Measurements from ENCODE around the gene XPO1. TPM values are rescaled to one million over a fixed set of nuclear protein-coding genes. Genes with fewer than 3 reads are reported as not detected.

XPO1 gene
- polyA plus RNA-seq, 3 donors, result 19.0 to 36.4 (median 20.9) TPM

GRCh38 chr2:61582165-61582564, 44.0 kb upstream of the XPO1 start:
- intact Hi-C loops (cut with micrococcal nuclease), result no loop called here
- no peak for TF ChIP-seq CTCF (IDR thresholded peaks at IDR 0.05)
- Histone ChIP-seq H3K79me2 (ENCODE audit: insufficient read depth, low read length) (no peaks in the 10 kb centered on the region), H3K9ac (ENCODE audit: insufficient read depth, low read length, poor library complexity, severe bottlenecking) (no peak overlapping the region), H3K27me3 (ENCODE audit: control insufficient read depth in 2 of 2, insufficient read depth in 2 of 2, low read length in 2 of 2) (no peaks in the 10 kb centered on the region), H3K4me1 (ENCODE audit: control insufficient read depth in 1 of 2, insufficient read depth in 2 of 2, low read length in 2 of 2) (no peaks in the 10 kb centered on the region), H2AFZ (ENCODE audit: insufficient read depth, low read depth, low read length, poor library complexity, severe bottlenecking) (no peak overlapping the region), H3K36me3 (replicated peaks in 1 of 2; ENCODE audit: control insufficient read depth in 1 of 2, insufficient read depth in 2 of 2, low read length in 2 of 2) (no peaks in the 10 kb centered on the region), H4K20me1 (ENCODE audit: insufficient read depth, low read length) (no peaks in the 10 kb centered on the region), H3K4me3 (replicated peaks in 1 of 3; ENCODE audit: low read depth in 2 of 3, low read length in 3 of 3) (no peak overlapping the region), H3K9me3 (replicated peaks in 1 of 2; ENCODE audit: control insufficient read depth in 1 of 2, insufficient read depth in 1 of 2, low read length in 2 of 2) (no peaks in the 10 kb centered on the region), H3K27ac (ENCODE audit: low read depth in 1 of 2, low read length in 2 of 2) (no peak overlapping the region), H3K4me2 (replicated peaks; ENCODE audit: extremely low read depth, low read length, poor library complexity, severe bottlenecking) (no peak overlapping the region)
- no peak for DNase-seq
- Mint-ChIP-seq H3K27ac (no peak overlapping the region), H3K4me1 (no peaks in the 10 kb centered on the region), H3K9me3 (peaks cover 0 to 6% (median 0%) of the 10 kb centered on the region in 7 donors), H3K4me3 (no peak overlapping the region), H3K27me3 (ENCODE audit: low read depth in 3 of 3) (peaks cover 0 to 3% (median 0%) of the 10 kb centered on the region in 3 donors), H3K36me3 (no peaks in the 10 kb centered on the region)
- WGBS (ENCODE audit: insufficient coverage), result 100% methylated on average over 1 of the region's 3 CpGs

- H3K4me3 ChIP-seq (replicated peaks in 1 of 3; ENCODE audit: low read depth in 2 of 3, low read length in 3 of 3), result no peak overlapping the region
- H2AFZ ChIP-seq (ENCODE audit: insufficient read depth, low read depth, low read length, poor library complexity, severe bottlenecking), result no peak overlapping the region
- H3K4me3 Mint-ChIP-seq, result no peak overlapping the region
- no peaks in the 10 kb centered on the region for H3K36me3 Mint-ChIP-seq
- no peak overlapping the region for H3K27ac ChIP-seq (ENCODE audit: low read depth in 1 of 2, low read length in 2 of 2)
- no peaks in the 10 kb centered on the region for H3K9me3 ChIP-seq (replicated peaks in 1 of 2; ENCODE audit: control insufficient read depth in 1 of 2, insufficient read depth in 1 of 2, low read length in 2 of 2)
- intact Hi-C loops (cut with micrococcal nuclease), result no loop called here
- H3K9me3 Mint-ChIP-seq, result peaks cover 0 to 6% (median 0%) of the 10 kb centered on the region in 7 donors
- TF ChIP-seq CTCF (IDR thresholded peaks at IDR 0.05), result no peak
- no peaks in the 10 kb centered on the region for H3K79me2 ChIP-seq (ENCODE audit: insufficient read depth, low read length)
- no CpG with 5 or more reads among the region's 1 CpG for WGBS (ENCODE audit: insufficient coverage)
- H3K4me1 Mint-ChIP-seq, result no peaks in the 10 kb centered on the region
- H3K27ac Mint-ChIP-seq, result no peak overlapping the region
- DNase-seq, result no peak
- peaks cover 0 to 2% (median 0%) of the 10 kb centered on the region in 3 donors for H3K27me3 Mint-ChIP-seq (ENCODE audit: low read depth in 3 of 3)
- no peaks in the 10 kb centered on the region for H3K36me3 ChIP-seq (replicated peaks in 1 of 2; ENCODE audit: control insufficient read depth in 1 of 2, insufficient read depth in 2 of 2, low read length in 2 of 2)
- no peaks in the 10 kb centered on the region for H3K27me3 ChIP-seq (ENCODE audit: control insufficient read depth in 2 of 2, insufficient read depth in 2 of 2, low read length in 2 of 2)
- no peaks in the 10 kb centered on the region for H4K20me1 ChIP-seq (ENCODE audit: insufficient read depth, low read length)
- no peak overlapping the region for H3K9ac ChIP-seq (ENCODE audit: insufficient read depth, low read length, poor library complexity, severe bottlenecking)
- H3K4me2 ChIP-seq (replicated peaks; ENCODE audit: extremely low read depth, low read length, poor library complexity, severe bottlenecking), result no peak overlapping the region
- H3K4me1 ChIP-seq (ENCODE audit: control insufficient read depth in 1 of 2, insufficient read depth in 2 of 2, low read length in 2 of 2), result no peaks in the 10 kb centered on the region
Measured at GRCh38 chr2:61581716-61582115, 43.6 kb upstream of the XPO1 start.
